Natural killer cell (primary cell): ENCODE measurements around the gene TPH1. TPM values are rescaled to one million over a fixed set of nuclear protein-coding genes. Genes with fewer than 3 reads are reported as not detected.

Source experiments
- ATAC-seq, 3 donors: fragments of 150-1000 bp in 2 of 3; fragments of 200-7000 bp in 1 of 3; cut with Tn5 transposase; 1 replicate in 1 of 3; 2 replicates in 2 of 3; pipeline ENCODE4 v1.10.0; 2021; ENCODE audit warnings: mild to moderate bottlenecking in 2 of 3, moderate library complexity in 2 of 3
- DNase-seq, 2 donors: peaks; one replicate each; pipeline versions ENCODE4 v3.0.0 to v3.0.0-alpha.2; 2013 to 2021; ENCODE audit warnings: mixed read lengths in 1 of 2
- H3K27ac ChIP-seq: one replicate; pipeline ENCODE4 v1.5.1; 2013; ENCODE audit warnings: mild to moderate bottlenecking, low read length
- H3K27me3 ChIP-seq: one replicate; pipeline ENCODE4 v1.6.1; 2013; ENCODE audit warnings: low read length; ENCODE audit not compliant: control insufficient read depth, insufficient read depth
- H3K36me3 ChIP-seq: one replicate; pipeline ENCODE4 v1.6.1; 2013; ENCODE audit warnings: low read length; ENCODE audit not compliant: control insufficient read depth, insufficient read depth
- H3K4me1 ChIP-seq: one replicate; pipeline ENCODE4 v1.6.1; 2013; ENCODE audit warnings: low read length; ENCODE audit not compliant: control insufficient read depth, insufficient read depth
- H3K4me3 ChIP-seq: one replicate; pipeline ENCODE4 v1.5.1; 2013; ENCODE audit warnings: low read length
- H3K9me3 ChIP-seq: one replicate; pipeline ENCODE4 v1.6.1; 2013; ENCODE audit warnings: low read length; ENCODE audit not compliant: control insufficient read depth, insufficient read depth
- H3K27ac Mint-ChIP-seq, 2 donors: one replicate each; pipeline ENCODE4 v1.8.0; 2022; ENCODE audit warnings: mild to moderate bottlenecking in 2 of 2, mixed read lengths in 2 of 2, moderate library complexity in 1 of 2
- H3K27me3 Mint-ChIP-seq, 2 donors: one replicate each; pipeline ENCODE4 v1.8.0; 2022; ENCODE audit warnings: low read depth in 2 of 2, mixed read lengths in 2 of 2
- H3K36me3 Mint-ChIP-seq: one replicate; pipeline ENCODE4 v1.8.0; 2022; ENCODE audit warnings: mixed read lengths
- H3K4me1 Mint-ChIP-seq, 2 donors: one replicate each; pipeline ENCODE4 v1.8.0; 2022; ENCODE audit warnings: mixed read lengths in 2 of 2
- H3K4me3 Mint-ChIP-seq: one replicate; pipeline ENCODE4 v1.8.0; 2022; ENCODE audit warnings: mild to moderate bottlenecking, moderate library complexity, mixed read lengths
- H3K9me3 Mint-ChIP-seq, 2 donors: one replicate each; pipeline ENCODE4 v1.8.0; 2022; ENCODE audit warnings: mixed read lengths in 2 of 2
- WGBS: methylation state at CpG from one replicate; pipeline ENCODE4 v1.1.7; 2013; ENCODE audit warnings: missing lambda C conversion rate; ENCODE audit not compliant: insufficient coverage; 5-methylcytosine and 5-hydroxymethylcytosine counted together
- intact Hi-C: fragments of 100-400 bp; cut with micrococcal nuclease; formaldehyde crosslinking; loops from one replicate; pipeline ENCODE4 v1.14.2; 2022
- total RNA-seq, 4 donors: library from RNA; stranded (reverse); fragments of 120-200 nt in 1 of 4; gene quantifications; one replicate each; pipeline versions ENCODE4 v1.2.3 to v1.2.4, GENCODE V29; 2013 to 2022
- TF ChIP-seq, protein P1 (sequence below): fragments of 200-600 bp; IDR thresholded peaks from one replicate; pipeline ENCODE4 v1.8.0; 2022; ENCODE audit warnings: antibody characterized with exemption

The TPH1 gene
- total RNA-seq, 3 donors from 2014 or later (not counting 1 experiment from before 2014, with no cell fraction given), result 1.1 to 1.4 (median 1.3) TPM

GRCh38 chr11:18013790-18014507 lies 32.1 kb downstream of the TPH1 start:
- peaks cover 18% of the 10 kb centered on the region for H3K4me1 ChIP-seq
- H3K4me3 ChIP-seq, result peak overlapping the region; percentile 78
- no peak for ATAC-seq
- Mint-ChIP-seq H3K27me3 (no peaks in the 10 kb centered on the region), H3K9me3 (peaks cover 0 to 3% of the 10 kb centered on the region in 2 donors), H3K27ac (peak overlapping the region; percentile 96 to 97), H3K36me3 (no peaks in the 10 kb centered on the region), H3K4me1 (peaks cover 36 to 43% of the 10 kb centered on the region in 2 donors), H3K4me3 (peak overlapping the region; percentile 100)
- H3K27me3 ChIP-seq, result no peaks in the 10 kb centered on the region
- DNase-seq, result no peak
- no peaks in the 10 kb centered on the region for H3K36me3 ChIP-seq
- TF ChIP-seq, protein P1, sequence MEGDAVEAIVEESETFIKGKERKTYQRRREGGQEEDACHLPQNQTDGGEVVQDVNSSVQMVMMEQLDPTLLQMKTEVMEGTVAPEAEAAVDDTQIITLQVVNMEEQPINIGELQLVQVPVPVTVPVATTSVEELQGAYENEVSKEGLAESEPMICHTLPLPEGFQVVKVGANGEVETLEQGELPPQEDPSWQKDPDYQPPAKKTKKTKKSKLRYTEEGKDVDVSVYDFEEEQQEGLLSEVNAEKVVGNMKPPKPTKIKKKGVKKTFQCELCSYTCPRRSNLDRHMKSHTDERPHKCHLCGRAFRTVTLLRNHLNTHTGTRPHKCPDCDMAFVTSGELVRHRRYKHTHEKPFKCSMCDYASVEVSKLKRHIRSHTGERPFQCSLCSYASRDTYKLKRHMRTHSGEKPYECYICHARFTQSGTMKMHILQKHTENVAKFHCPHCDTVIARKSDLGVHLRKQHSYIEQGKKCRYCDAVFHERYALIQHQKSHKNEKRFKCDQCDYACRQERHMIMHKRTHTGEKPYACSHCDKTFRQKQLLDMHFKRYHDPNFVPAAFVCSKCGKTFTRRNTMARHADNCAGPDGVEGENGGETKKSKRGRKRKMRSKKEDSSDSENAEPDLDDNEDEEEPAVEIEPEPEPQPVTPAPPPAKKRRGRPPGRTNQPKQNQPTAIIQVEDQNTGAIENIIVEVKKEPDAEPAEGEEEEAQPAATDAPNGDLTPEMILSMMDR, result no peak
- H3K27ac ChIP-seq, result peak overlapping the region; percentile 81
- no peaks in the 10 kb centered on the region for H3K9me3 ChIP-seq
- 17% methylated on average over 11 of the region's 11 CpGs for WGBS
- intact Hi-C loops, result loop anchor here (5.0 kb wide), 3 partner anchors 93 to 708 kb away; partner anchors contain the start of genes GTF2H1, HPS5 and SAAL1

DNA sequence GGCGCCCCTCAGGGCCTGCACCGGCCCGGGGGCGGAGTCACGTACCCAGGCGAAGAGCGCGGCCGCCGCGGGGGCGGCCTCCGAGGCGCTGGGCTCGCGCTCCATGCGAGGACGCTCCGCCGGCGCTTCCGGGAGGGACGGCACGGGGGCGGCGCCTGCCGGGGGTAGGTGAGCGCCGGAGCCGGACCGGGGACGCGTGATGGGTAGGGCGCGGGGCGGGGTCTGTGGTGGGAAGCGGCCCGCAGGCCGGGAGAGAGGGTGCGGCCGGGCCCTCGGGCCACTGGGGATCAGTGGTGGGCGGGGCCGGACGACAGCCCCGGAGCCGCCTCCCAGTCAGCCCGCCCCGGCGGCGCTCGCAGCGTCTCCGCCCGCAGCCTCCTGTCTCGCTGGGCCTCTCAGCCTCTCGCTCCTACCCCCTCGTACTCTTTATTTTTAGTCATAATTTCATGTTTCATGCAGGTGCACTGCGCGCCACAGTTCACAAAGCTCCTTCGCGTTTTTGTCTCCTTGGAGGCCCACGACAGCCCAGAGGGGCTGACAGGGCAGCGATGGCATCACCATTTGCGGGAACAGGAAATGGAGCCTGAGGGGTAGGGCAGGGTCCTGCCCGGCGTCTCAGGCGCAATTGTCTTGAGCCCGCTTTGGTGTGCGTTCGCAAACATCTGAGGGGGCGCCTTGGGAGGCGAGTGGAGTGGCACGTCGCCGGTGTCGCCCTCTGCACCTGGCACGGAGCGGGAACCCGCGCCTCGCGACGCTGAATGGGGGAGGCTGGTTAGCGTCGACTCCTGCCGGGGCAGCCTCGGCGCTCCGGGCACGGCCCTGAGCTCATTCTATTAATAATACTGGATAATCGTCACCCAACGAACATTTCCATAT lies 32.9 kb downstream of the TPH1 start, which contains the start of gene SERGEF:
SERGEF (minus strand) TSS at position 142 of the 876 bp plus-strand sequence; CDS start at position 105, 37 bp downstream.
- Mint-ChIP-seq H3K27ac (peak within 1 kb of the TSS; percentile 96 to 97), H3K36me3 (no peaks in the 10 kb centered on the region), H3K4me3 (peak within 1 kb of the TSS; percentile 100), H3K27me3 (no peaks in the 10 kb centered on the region), H3K4me1 (peaks cover 36 to 43% of the 10 kb centered on the region in 2 donors), H3K9me3 (peaks cover 0 to 3% of the 10 kb centered on the region in 2 donors)
- H3K27ac ChIP-seq, result peak within 1 kb of the TSS; percentile 84
- ATAC-seq, result peak; percentile 82 to 94 (median 85)
- H3K4me3 ChIP-seq, result peak within 1 kb of the TSS; percentile 78
- H3K36me3 ChIP-seq, result no peaks in the 10 kb centered on the region
- H3K4me1 ChIP-seq, result peaks cover 18% of the 10 kb centered on the region
- no peaks in the 10 kb centered on the region for H3K27me3 ChIP-seq
- intact Hi-C loops, result loop anchor here (5.0 kb wide), 3 partner anchors 94 to 709 kb away; partner anchors contain the start of genes GTF2H1, HPS5 and SAAL1
- no peaks in the 10 kb centered on the region for H3K9me3 ChIP-seq
- DNase-seq, result peak; percentile 82 to 95
- TF ChIP-seq, protein P1, result no peak
- WGBS, result under 1% methylated on average over 87 of the region's 93 CpGs

- peak in 2 of 3 donors; percentile 3 to 4 for ATAC-seq
- H3K4me1 Mint-ChIP-seq, result peaks cover 36 to 43% of the 10 kb centered on the region in 2 donors
- peak overlapping the region; percentile 51 for H3K4me3 ChIP-seq
- peaks cover 18% of the 10 kb centered on the region for H3K4me1 ChIP-seq
- TF ChIP-seq, protein P1, result no peak
- H3K27me3 Mint-ChIP-seq, result no peaks in the 10 kb centered on the region
- no peaks in the 10 kb centered on the region for H3K36me3 Mint-ChIP-seq
- peak; percentile 19 to 55 for DNase-seq
- peak overlapping the region; percentile 92 for H3K4me3 Mint-ChIP-seq
- H3K9me3 ChIP-seq, result no peaks in the 10 kb centered on the region
- H3K27me3 ChIP-seq, result no peaks in the 10 kb centered on the region
- H3K9me3 Mint-ChIP-seq, result peaks cover 0 to 3% of the 10 kb centered on the region in 2 donors
- H3K36me3 ChIP-seq, result peaks cover 2% of the 10 kb centered on the region
- WGBS, result 19% methylated on average over 46 of the region's 46 CpGs
- intact Hi-C loops, result loop anchor here (5.0 kb wide), 3 partner anchors 95 to 710 kb away; partner anchors contain the start of genes GTF2H1, HPS5 and SAAL1
- H3K27ac ChIP-seq, result peak overlapping the region; percentile 84
- peak overlapping the region; percentile 96 to 97 for H3K27ac Mint-ChIP-seq
Measured at GRCh38 chr11:18012122-18012905, 33.8 kb downstream of the TPH1 start.
